ENCODE measurements around the gene BACE2.
A peak's percentile ranks its signal among the peaks of the same experiment; 100 is the strongest.
"Not testable (repeated sequence)": the region's sequence is repeated elsewhere in the genome, so short reads cannot be mapped to it uniquely, and the experiment has no call there.

BACE2 gene

GRCh38 chr21:41217671-41218385 lies 49.9 kb downstream of the BACE2 start:
- DNase-seq, result no peak

DNA sequence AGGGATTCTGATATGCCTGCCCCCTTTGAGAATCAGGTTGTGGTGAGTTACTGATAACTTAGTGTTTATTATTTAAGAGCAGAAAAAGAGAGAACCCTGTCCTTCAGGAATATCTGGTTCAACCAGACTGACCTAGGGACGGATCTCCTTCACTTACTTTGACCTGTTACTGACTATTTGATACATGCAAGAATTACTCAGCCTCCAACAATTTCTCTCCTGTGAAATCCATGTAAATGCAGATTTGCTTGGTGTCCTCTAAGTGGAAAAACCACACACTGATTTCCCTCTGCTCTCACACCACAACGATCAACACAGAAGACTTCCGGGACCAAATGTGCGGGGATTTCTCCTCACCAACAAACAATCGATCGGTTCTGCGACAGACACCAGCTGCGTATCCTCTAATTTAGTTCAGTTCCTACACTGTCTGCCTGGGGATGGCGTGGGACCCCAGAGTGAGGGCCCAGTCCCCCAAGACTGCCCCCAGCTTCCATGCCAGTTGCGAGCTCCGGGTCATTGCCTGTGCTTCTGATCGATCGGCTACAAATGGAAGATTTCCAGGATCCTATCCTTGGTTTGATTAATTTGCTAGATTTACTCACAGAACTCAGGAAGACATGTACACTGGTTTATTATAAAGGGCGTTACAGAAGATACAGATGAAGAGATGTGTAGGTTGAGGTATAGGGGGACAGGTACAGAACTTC lies 51.7 kb downstream of the BACE2 start:
- no peak for DNase-seq

- no peak for DNase-seq
These were observed 52.3 kb downstream of the BACE2 start for GRCh38 chr21:41220208-41220733.

DNA sequence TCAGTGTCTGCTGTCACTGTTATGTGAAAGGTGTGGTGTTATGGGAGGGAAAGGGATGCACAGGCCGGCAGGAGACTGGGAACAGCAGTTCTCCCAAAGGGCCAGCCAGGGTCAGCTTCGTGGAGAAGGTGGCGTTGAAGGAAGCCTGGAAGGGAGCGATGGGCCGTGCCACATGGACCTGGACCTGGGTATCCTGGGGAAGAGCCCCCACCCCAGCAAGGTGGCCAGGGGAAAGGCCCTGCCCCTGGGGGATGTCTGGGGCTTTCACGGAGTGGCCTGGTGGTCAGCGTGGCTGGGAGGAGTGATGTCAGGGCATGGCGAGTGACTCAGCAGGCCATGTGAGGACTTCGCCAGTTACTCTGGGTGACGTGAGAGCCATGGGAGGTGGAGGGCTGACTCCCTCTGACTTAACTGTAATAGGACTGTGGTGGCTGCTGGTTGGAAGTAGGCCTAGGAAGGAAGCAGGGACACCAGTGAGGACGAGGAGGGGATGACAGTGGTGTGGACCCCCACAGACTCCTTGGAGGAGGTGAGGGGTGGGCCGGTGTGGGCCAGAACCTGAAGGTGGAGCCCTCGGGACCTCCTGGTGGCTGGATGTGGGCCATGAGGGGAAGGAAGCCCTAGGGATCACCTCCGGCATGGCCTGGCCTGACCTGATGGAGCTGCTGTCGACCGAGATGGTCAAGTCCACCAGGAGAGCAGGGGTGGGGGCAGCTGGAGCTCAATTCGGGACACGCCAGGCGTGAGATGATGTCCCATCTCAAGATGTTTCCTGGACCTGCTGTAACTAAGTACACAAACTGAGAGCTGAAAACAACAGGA lies 54.5 kb downstream of the BACE2 start:
- no peak for DNase-seq

DNA sequence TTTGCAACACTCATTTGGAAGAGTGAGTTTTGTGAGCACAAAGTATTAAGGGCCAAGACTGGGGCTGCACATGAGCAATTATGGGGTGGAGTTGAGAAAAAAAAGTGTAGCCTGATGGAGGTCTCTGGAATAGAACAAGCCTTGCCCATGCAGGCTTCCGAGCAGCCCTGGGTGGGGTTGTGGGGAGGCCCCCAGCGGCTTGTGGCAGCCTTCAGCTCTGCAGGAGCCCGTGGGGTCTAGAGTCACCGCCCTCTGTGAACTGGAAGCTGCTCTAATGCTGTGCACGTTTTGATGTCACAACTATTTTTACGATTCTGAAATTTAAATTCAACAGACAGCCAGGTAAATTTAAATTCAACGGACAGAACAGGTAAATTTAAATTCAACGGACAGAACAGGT lies 58.9 kb downstream of the BACE2 start:
- no peak for DNase-seq

GRCh38 chr21:41227357-41228005 lies 59.5 kb downstream of the BACE2 start:
- DNase-seq, result no peak

- peak; percentile 61 for DNase-seq
These were observed 60.0 kb downstream of the BACE2 start for GRCh38 chr21:41228006-41228370.

GRCh38 chr21:41228492-41228891 lies 60.5 kb downstream of the BACE2 start:
- no peak for DNase-seq

GRCh38 chr21:41228958-41229357 lies 61.0 kb downstream of the BACE2 start:
- DNase-seq, result no peak

GRCh38 chr21:41229509-41230248 lies 61.7 kb downstream of the BACE2 start:
- no peak for DNase-seq

DNA sequence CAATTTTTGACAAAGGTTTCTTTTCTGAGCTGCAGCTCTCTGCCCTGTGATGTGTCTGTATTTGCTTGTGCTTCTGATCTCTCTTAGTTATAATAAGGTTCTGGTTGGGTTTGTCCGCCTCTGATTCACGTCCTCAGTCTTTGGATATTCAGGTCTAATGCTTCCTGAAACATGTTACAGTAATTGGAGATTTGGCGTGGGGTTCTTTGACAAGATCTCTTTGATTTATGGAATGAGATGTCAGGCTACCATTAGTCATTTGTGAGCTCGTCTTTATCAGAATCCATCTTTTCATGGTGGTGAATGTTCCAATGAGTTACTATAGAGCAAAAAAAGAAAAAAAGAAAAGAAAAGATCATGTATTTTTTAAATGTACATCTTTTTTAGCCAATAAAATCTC lies 62.5 kb downstream of the BACE2 start:
- no peak for DNase-seq

DNA sequence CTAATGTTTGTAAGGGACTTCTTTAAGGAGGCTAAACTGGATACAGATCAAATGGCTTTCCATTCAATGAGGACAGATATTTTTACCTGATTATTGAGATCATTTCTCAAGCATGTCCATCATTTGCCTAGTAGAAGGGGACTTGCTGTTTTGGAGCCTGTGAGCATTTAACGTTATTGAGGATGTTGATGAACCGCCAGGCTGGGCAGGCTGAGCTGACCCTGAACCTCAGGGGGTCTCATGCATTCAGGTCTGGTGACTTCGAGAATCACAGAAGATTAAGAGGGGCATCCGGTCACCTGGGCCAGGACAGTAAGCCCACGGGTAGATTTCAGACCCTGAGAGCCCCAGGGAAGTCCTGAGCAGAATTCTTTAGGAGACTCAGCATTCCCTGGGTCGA lies 63.1 kb downstream of the BACE2 start:
- DNase-seq, result no peak

DNA sequence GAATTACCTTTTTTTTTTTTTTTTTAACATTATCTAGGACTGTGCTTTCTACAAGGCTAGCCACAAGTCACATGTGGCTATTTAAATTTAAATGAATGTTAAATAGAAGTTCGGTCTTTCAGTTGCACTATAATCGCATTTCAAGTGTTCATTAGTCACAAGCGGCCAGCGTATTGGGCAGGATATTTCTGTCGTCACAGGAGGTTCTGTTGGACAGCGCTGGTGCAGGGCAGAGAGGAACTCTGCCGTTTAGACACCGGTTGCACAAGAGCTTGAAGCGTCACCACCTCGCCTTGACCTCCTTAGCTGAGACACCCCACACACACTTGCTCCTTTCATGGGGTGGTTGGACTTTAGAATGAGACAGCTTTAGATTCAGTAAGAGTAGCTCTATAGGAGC lies 64.1 kb downstream of the BACE2 start:
- no peak for DNase-seq

DNA sequence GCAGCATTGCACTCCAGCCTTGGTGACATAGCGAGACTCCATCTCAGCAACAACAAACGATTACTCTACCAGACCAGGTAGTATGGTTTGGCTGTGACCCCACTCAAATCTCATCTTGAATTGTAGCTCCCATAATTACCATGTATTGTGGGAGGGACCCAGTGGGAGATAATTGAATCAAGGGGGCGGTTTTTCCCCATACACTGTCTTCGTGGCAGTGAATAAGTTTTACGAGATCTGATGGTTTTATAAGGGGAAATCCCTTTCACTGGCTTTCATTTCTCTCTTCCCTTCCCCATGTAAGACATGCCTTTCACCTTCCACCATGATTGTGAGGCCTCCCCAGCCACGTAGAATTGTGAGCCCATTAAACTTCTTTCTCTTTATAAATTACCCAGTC lies 66.0 kb downstream of the BACE2 start:
- no peak for DNase-seq

DNA sequence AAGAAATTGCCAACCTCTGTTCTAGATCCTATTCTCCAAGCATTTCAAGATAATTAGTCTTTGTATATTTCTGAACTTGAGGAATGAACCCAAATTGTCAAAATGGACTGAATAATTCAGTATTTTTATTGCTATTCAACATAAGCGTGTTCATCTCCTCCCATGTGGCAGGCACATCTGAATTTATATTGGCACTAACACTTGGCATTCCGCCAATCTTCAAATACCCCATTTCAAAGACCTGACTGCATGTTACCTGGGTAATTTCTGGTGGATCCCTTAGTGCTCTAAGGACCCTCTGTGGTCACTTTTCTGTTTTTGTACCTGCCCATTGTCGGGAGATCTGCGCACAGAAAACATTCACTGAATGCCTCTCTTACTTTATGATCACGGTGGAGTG lies 66.6 kb downstream of the BACE2 start:
- DNase-seq, result no peak

DNA sequence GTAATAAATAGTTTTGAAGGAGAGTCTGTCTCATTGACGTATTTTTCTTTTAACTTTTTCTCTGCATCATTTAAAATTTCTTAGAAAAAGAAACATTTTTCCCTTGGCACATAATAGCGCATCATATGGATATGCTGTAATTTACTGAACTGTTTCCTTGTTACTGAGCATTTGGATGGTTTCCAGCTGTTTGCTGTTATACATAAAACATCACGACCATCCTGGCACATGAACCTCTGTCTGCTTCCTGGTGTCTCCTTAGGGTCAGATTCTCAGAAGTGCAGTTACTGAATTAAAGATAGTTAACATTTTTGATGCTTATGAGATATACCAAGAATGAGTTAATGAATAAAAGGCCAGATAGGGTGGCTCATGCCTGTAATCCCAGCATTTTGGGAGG lies 67.2 kb downstream of the BACE2 start:
- no peak for DNase-seq

DNA sequence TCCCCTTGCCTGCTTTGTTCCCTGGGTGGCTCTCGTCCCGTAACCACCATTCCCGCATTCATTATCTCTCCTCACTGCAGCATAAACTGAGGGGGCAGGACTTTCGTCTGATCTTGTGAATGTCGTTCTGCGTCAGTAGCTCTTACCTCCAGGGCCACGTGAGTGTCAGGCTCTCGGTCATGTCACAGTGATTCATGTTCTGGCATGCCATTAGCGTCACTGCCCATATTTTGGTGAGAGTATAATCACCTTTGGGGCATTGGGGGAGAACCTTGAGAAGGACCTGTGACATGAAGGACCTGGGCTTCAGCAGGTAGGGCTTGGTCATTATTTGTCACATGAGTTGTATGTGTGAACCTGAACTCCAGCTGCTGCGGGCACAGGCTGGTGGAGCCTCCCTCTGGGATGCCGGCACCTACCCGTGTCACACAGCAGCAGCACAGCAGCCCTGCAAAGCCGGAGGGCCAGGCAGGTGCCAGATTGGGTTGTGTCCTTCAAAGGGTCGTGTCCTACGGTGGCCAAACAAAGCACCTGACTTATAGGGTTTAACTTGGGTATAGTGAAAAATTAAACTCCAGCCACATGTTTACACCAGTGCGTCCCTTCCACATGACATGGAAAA lies 68.5 kb downstream of the BACE2 start:
- no peak for DNase-seq

DNA sequence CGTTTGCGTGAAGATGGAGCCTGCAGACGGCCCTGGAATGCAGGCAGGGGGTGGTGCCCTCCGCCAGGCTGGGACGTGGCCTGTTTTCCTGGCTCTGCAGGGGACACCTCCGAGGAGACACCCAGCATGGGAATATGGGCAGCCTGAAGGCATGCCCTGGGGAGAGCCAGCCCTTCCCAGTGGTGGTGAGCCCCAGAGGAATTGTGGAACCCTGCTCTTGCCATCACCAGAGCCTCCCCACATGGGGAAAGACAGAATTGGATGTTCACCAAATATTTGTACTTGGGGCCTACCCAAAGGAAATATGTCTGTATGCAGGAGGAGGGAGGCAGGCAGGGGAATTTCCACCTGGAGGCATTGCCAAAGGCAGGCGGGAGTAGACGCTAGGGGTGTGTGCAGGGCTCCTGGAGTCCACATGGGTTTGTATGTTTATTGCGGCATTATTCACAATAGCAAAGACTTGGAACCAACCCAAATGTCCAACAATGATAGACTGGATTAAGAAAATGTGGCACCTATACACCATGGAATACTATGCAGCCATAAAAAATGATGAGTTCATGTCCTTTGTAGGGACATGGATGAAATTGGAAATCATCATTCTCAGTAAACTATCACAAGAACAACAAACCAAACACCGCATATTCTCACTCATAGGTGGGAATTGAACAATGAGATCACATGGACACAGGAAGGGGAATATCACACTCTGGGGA lies 70.3 kb downstream of the BACE2 start:
- DNase-seq, result not testable (repeated sequence)

- no peak for DNase-seq
These were observed 72.1 kb downstream of the BACE2 start for GRCh38 chr21:41240040-41240439.

DNA sequence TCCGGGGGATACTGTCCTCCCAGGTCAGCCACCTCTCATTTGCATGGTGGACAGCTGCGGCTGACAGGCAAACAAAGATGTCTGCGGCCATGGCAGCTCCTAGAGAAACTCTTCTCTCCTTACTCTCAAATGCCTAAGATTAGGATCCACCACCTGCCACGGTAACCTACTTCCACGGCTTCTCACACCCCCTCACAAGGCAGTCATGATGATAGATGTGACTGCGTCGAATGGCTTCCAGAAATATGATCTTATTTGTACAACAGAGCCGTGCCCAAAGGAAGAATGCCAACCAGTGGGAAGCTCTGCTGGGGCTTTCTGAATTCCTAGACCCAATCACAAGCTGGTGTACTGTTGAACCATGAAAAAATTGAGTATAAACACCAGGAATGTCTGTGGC lies 73.4 kb downstream of the BACE2 start:
- DNase-seq, result no peak

GRCh38 chr21:41242238-41242829 lies 74.4 kb downstream of the BACE2 start:
- DNase-seq, result no peak
